DMS 273 treated with DMSO at 0.1 percent for 48 hours (cell line): ENCODE results near the gene SREBF2.
"Not testable (repeated sequence)": the region's sequence is repeated elsewhere in the genome, so short reads cannot be mapped to it uniquely, and the experiment has no call there.

ENCODE experiments used
- DNase-seq: peaks from one replicate; lab custom pipeline; 2025; lab: John Stamatoyannopoulos, UW

SREBF2 gene

GRCh38 chr22:41842996-41843970 is 10.4 kb downstream of the SREBF2 start:
- DNase-seq = no peak

- DNase-seq = no peak
Observed at GRCh38 chr22:41844036-41844435, 11.1 kb downstream of the SREBF2 start.

- no peak for DNase-seq
Observed at GRCh38 chr22:41844513-41844912, 11.6 kb downstream of the SREBF2 start.

GRCh38 chr22:41845380-41846267 is 12.7 kb downstream of the SREBF2 start:
- DNase-seq = no peak

- no peak for DNase-seq
Observed at GRCh38 chr22:41846268-41846987, 13.5 kb downstream of the SREBF2 start.

- DNase-seq = no peak
Observed at GRCh38 chr22:41847300-41847699, 14.4 kb downstream of the SREBF2 start.

- DNase-seq = no peak
Observed at GRCh38 chr22:41848468-41848867, 15.6 kb downstream of the SREBF2 start.

DNA sequence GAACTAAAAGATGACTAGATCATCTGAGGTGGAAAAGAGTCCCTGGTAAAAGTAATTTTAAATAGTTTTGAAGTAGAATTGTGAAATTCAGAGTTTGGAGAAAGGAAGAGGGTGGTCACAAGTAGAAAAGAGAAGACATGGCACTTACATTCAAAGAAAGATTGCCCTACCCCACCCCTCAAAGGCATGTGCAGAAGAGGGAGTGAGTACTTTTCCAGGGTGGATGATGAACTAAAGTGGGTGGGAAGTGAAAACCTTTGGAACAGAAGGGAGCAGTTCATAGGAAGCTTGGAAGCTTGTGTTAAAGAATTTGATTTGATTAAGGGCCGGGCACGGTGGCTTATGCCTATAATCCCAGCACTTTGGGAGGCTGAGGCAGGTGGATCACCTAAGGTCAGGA is 23.6 kb downstream of the SREBF2 start:
- no peak for DNase-seq

DNA sequence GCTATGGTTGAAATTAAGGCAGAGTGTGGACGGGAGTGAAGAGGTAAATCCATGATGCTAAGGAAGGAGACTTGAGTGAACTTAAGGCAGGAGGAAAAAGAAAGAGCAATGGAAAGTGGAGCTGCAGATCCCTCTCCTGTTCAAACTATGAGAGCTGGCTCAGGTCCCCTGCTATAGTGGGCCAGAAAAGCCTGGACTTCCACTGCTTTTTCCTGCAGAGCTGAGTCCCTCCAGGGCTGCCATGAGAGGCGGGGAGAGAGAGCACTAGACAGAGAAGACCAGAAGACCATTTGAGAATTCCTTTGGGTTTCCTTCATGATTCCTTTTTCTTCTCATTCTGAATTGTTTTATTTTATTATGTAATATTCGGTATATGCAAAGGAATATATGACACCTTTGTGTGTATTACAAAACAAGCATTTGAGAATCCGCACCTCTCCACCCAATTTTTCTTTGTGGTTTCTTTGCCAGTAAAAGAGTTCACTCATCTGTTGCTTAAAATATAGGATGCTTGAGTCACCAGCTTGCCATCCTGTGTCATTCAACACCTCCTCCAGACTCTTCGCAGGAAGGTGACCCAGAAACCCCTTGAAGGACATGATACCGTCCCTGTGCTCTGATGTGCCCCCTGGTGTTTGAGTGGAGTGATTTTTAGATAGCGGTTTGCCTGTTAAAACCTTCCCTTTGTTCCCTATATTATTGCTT is 24.4 kb downstream of the SREBF2 start:
- DNase-seq = no peak

GRCh38 chr22:41857860-41858199 is 24.9 kb downstream of the SREBF2 start:
- no peak for DNase-seq

GRCh38 chr22:41862160-41862529 is 29.2 kb downstream of the SREBF2 start:
- no peak for DNase-seq

GRCh38 chr22:41862530-41863266 is 29.8 kb downstream of the SREBF2 start:
- no peak for DNase-seq

DNA sequence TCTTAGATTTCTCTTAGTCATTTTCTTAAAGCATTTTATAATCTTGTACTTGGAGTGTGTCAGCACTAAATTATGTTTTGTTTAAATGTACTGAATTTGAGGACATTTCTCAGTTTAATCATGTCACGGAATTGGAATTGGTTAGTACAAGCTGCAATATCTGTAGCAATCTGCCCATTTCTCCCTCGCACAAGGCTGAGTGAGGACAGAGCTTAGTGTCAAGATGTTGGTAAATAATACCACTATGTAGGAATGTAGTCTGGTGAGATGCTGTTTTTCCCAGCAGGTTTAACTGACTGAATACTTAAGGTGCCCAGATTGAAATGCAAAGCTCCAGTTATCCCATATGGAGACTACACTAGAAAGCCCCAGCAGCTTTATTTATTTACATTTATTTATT is 30.6 kb downstream of the SREBF2 start:
- no peak for DNase-seq

DNA sequence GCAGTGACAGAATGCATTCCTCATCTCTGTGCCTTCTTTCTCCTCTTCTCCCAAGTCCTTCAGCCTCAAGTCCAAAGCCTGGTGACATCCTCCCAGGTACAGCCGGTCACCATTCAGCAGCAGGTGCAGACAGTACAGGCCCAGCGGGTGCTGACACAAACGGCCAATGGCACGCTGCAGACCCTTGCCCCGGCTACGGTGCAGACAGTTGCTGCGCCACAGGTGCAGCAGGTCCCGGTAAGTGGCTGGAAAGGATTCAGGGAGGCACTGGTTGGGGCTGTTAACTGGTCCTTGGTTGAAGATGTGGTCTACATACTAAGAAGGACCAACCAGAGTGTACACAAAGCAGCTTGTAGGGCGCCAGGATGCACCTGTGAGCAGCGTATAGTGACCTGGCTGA is 35.7 kb downstream of the SREBF2 start:
- DNase-seq = no peak

DNA sequence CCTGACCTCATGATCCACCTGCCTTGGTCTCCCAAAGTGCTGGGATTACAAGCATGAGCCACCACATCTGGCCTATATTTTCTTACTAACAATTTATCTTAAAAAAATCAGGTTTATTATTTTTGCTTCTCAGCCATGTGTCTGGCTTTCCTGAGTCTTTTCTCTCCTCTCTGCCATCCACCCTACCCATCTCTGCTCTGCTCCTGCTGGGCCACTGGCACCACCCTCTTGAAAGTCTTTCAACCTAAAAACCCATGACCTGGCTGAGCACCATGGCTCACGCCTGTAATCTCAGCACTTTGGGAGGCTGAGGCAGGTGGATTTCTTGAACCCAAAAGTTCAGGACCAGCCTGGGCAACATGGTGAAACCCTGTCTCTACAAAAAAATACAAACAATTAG is 37.2 kb downstream of the SREBF2 start:
- DNase-seq = not testable (repeated sequence)

DNA sequence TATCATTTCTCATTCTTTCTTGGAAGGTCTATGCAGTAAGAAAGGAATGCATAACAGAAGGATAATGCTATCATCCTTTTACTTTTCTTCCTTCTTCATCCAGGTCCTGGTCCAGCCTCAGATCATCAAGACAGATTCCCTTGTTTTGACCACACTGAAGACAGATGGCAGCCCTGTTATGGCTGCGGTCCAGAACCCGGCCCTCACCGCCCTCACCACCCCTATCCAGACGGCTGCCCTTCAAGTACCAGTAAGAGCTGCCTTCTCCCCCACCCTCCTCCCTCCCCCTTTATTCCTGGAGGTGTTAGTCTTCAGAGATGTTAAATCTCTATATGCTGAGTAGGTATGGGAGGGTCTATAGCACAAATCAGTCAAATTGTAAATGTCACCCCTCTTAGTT is 37.9 kb downstream of the SREBF2 start:
- peak; percentile 67 for DNase-seq

DNA sequence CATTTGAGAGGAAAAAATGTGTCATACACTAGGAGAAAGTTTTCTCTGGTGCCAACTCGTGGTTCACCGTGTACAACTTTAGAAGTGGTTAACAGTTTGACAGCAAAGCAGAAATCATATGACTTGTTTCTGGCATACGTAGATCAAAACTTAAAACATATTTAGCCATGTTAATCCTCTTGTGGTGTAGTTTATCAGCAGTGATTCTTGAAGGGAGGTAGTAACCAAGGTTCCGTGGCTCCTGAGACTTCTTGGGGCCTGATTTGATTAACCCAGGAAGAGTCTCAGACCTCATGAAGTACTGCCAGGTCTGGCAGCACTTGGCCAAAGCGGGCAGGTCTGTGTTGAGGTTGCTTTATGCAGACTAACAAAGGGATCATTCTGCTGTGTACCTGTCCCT is 40.5 kb downstream of the SREBF2 start:
- DNase-seq = no peak

GRCh38 chr22:41874090-41874489 is 41.2 kb downstream of the SREBF2 start:
- DNase-seq = no peak

- DNase-seq = no peak
Observed at GRCh38 chr22:41875531-41876270, 42.8 kb downstream of the SREBF2 start.

- no peak for DNase-seq
Observed at GRCh38 chr22:41876275-41876674, 43.4 kb downstream of the SREBF2 start.
